HL-60/S4 treated with phorbol 12-myristate 13-acetate at 8.2 ng/mL for 4 days and 3 days (cell line): ENCODE data around the gene TESPA1.
"Not testable (repeated sequence)": the region's sequence is repeated elsewhere in the genome, so short reads cannot be mapped to it uniquely, and the experiment has no call there.

Experiments
- in situ Hi-C: fragments of 300-500 bp; cut with MboI; formaldehyde crosslinking; loops from 2 replicates; pipeline ENCODE4 v1.15.0; 2022; ENCODE audit warnings: low sequenced_read_pairs

TESPA1 gene

GRCh38 chr12:54954228-54954627 is 30.3 kb downstream of the TESPA1 start:
- in situ Hi-C loops, result loop anchor here (10.0 to 25.0 kb wide), 2 partner anchors 99 to 217 kb away; partner anchors contain the start of gene MUCL1

- in situ Hi-C loops, result loop anchor here (10.0 to 25.0 kb wide), 2 partner anchors 95 to 213 kb away; partner anchors contain the start of gene MUCL1
Observed at GRCh38 chr12:54950071-54950727, 34.4 kb downstream of the TESPA1 start.

- in situ Hi-C loops, result no loop called here
Observed at GRCh38 chr12:54949073-54949711, 35.4 kb downstream of the TESPA1 start.

GRCh38 chr12:54948171-54948570 is 36.4 kb downstream of the TESPA1 start:
- in situ Hi-C loops, result no loop called here

- in situ Hi-C loops, result no loop called here
Observed at GRCh38 chr12:54945082-54945481, 39.5 kb downstream of the TESPA1 start.

GRCh38 chr12:54943292-54943691 is 41.3 kb downstream of the TESPA1 start:
- in situ Hi-C loops, result not testable (repeated sequence)

GRCh38 chr12:54941659-54942058 is 42.9 kb downstream of the TESPA1 start:
- in situ Hi-C loops, result no loop called here

GRCh38 chr12:54940727-54941315 is 43.7 kb downstream of the TESPA1 start:
- in situ Hi-C loops, result no loop called here

- in situ Hi-C loops, result no loop called here
Observed at GRCh38 chr12:54937929-54938328, 46.6 kb downstream of the TESPA1 start.

- in situ Hi-C loops, result no loop called here
Observed at GRCh38 chr12:54937376-54937775, 47.2 kb downstream of the TESPA1 start.

GRCh38 chr12:54936736-54937135 is 47.8 kb downstream of the TESPA1 start:
- in situ Hi-C loops, result no loop called here

- in situ Hi-C loops, result no loop called here
Observed at GRCh38 chr12:54935235-54935951, 49.2 kb downstream of the TESPA1 start.

- in situ Hi-C loops, result no loop called here
Observed at GRCh38 chr12:54934419-54934818, 50.1 kb downstream of the TESPA1 start.

GRCh38 chr12:54933376-54933775 is 51.2 kb downstream of the TESPA1 start:
- in situ Hi-C loops, result no loop called here

GRCh38 chr12:54932691-54933090 is 51.9 kb downstream of the TESPA1 start:
- in situ Hi-C loops, result no loop called here

GRCh38 chr12:54932038-54932437 is 52.5 kb downstream of the TESPA1 start:
- in situ Hi-C loops, result no loop called here

- in situ Hi-C loops, result no loop called here
Observed at GRCh38 chr12:54929998-54930397, 54.6 kb downstream of the TESPA1 start.

GRCh38 chr12:54926246-54926645 is 58.3 kb downstream of the TESPA1 start:
- in situ Hi-C loops, result no loop called here

- in situ Hi-C loops, result no loop called here
Observed at GRCh38 chr12:54924972-54925707, 59.4 kb downstream of the TESPA1 start.

- in situ Hi-C loops, result no loop called here
Observed at GRCh38 chr12:54917001-54917488, 67.5 kb downstream of the TESPA1 start.
